Liver (tissue), 9 donors: ENCODE results near the gene GOPC. TPM values are rescaled to one million over a fixed set of nuclear protein-coding genes. Genes with fewer than 3 reads are reported as not detected.
A peak's percentile ranks its signal among the peaks of the same experiment; 100 is the strongest.
"Not testable (repeated sequence)": the region's sequence is repeated elsewhere in the genome, so short reads cannot be mapped to it uniquely, and the experiment has no call there.

Source experiments
- DNase-seq: peaks from one replicate; pipeline ENCODE4 v3.0.0-alpha.2; 2017; ENCODE audit warnings: low spot score
- H3K27ac ChIP-seq, 2 donors: one replicate each; pipeline ENCODE4 v1.7.0; 2013; ENCODE audit warnings: inconsistent platforms in 2 of 2, low read length in 2 of 2, control low read depth in 1 of 2, low read depth in 1 of 2, mild to moderate bottlenecking in 1 of 2
- H3K27me3 ChIP-seq, 4 donors: one replicate each; pipeline versions ENCODE4 v1.6.1 to v1.7.0; 2013; ENCODE audit warnings: low read length in 3 of 4, inconsistent platforms in 1 of 4, mild to moderate bottlenecking in 1 of 4, moderate library complexity in 1 of 4; ENCODE audit not compliant: control insufficient read depth in 4 of 4, insufficient read depth in 4 of 4
- H3K36me3 ChIP-seq, 4 donors: one replicate each; pipeline versions ENCODE4 v1.6.1 to v1.7.0; 2013; ENCODE audit warnings: low read length in 3 of 4, mild to moderate bottlenecking in 3 of 4, low read depth in 1 of 4, moderate library complexity in 1 of 4; ENCODE audit not compliant: control insufficient read depth in 4 of 4, insufficient read depth in 3 of 4
- H3K4me1 ChIP-seq, 4 donors: one replicate each; pipeline versions ENCODE4 v1.6.1 to v1.7.0; 2013; ENCODE audit warnings: low read length in 3 of 4, mild to moderate bottlenecking in 3 of 4, moderate library complexity in 1 of 4; ENCODE audit not compliant: control insufficient read depth in 4 of 4, insufficient read depth in 4 of 4
- H3K4me3 ChIP-seq, 3 donors: one replicate each; pipeline versions ENCODE4 v1.6.1 to v1.7.0; 2013; ENCODE audit warnings: low read length in 3 of 3, control low read depth in 1 of 3, low read depth in 1 of 3, mild to moderate bottlenecking in 1 of 3
- H3K9ac ChIP-seq, 2 donors: one replicate each; pipeline ENCODE4 v1.7.0; 2013; ENCODE audit warnings: low read length in 2 of 2, mild to moderate bottlenecking in 2 of 2, moderate library complexity in 2 of 2, control low read depth in 1 of 2, low read depth in 1 of 2
- H3K9me3 ChIP-seq, 4 donors: one replicate each; pipeline versions ENCODE4 v1.6.1 to v1.7.0; 2013; ENCODE audit warnings: low read length in 3 of 4; ENCODE audit not compliant: control insufficient read depth in 4 of 4
- ATF3 ChIP-seq: IDR thresholded peaks from 2 replicates; pipeline ENCODE4 v1.6.1; 2016; ENCODE audit warnings: antibody characterized with exemption
- EGR1 ChIP-seq, 2 donors: IDR thresholded peaks; 2 replicates each; pipeline ENCODE4 v1.6.1; 2016 to 2018; ENCODE audit warnings: antibody characterized with exemption in 2 of 2, low read depth in 2 of 2
- FOXA1 ChIP-seq: IDR thresholded peaks from 2 replicates; pipeline ENCODE4 v1.6.1; 2016; ENCODE audit warnings: antibody characterized with exemption
- FOXA2 ChIP-seq: IDR thresholded peaks from 2 replicates; pipeline ENCODE4 v1.6.1; 2016; ENCODE audit warnings: antibody characterized with exemption
- HNF4A ChIP-seq, 2 donors: conservative IDR thresholded peaks; 2 replicates each; pipeline ENCODE4 v1.6.1; 2016; ENCODE audit warnings: antibody characterized with exemption in 2 of 2, mild to moderate bottlenecking in 2 of 2
- HNF4G ChIP-seq: IDR thresholded peaks from 2 replicates; pipeline ENCODE4 v1.6.1; 2016; ENCODE audit warnings: antibody characterized with exemption
- JUND ChIP-seq, 2 donors: IDR thresholded peaks; 2 replicates each; pipeline ENCODE4 v1.6.1; 2016; ENCODE audit warnings: antibody characterized with exemption in 2 of 2
- MAX ChIP-seq: IDR thresholded peaks from 2 replicates; pipeline ENCODE4 v1.6.1; 2016; ENCODE audit warnings: antibody characterized with exemption
- RXRA ChIP-seq, 2 donors: IDR thresholded peaks; 2 replicates each; pipeline ENCODE4 v1.6.1; 2017 to 2018; ENCODE audit warnings: antibody characterized with exemption in 2 of 2, mild to moderate bottlenecking in 1 of 2
- SP1 ChIP-seq: IDR thresholded peaks from 2 replicates; pipeline ENCODE4 v1.6.1; 2018; ENCODE audit warnings: antibody characterized with exemption, mild to moderate bottlenecking
- TAF1 ChIP-seq: conservative IDR thresholded peaks from 2 replicates; pipeline ENCODE4 v1.6.1; 2016; ENCODE audit warnings: antibody characterized with exemption, mild to moderate bottlenecking
- YY1 ChIP-seq: IDR thresholded peaks from 2 replicates; pipeline ENCODE4 v1.6.1; 2016; ENCODE audit warnings: antibody characterized with exemption, mild to moderate bottlenecking
- WGBS: extraction: QIAGEN DNeasy Blood & Tissue Kit; methylation state at CpG from one replicate; pipeline ENCODE4 v1.1.7; 2013; 5-methylcytosine and 5-hydroxymethylcytosine counted together
- polyA plus RNA-seq, 2 donors: library from polyadenylated mRNA; stranded (reverse) in 1 of 2; unstranded in 1 of 2; fragments of 200-250 nt in 1 of 2; fragments of >200 nt in 1 of 2; fragmentation: Nextera tagmentation in 1 of 2; extraction: Ambion mirVana in 1 of 2; gene quantifications; one replicate each; pipeline versions ENCODE4 v1.2.1 to v1.2.3, GENCODE V29; 2013 to 2015
- total RNA-seq, 2 donors: library from RNA; depleted of rRNA; stranded (reverse); fragments of >200 nt; gene quantifications; one replicate each; pipeline ENCODE4 v1.2.3, GENCODE V29; 2014
- TF ChIP-seq, protein P1 (sequence below): fragments of 150-350 bp; IDR thresholded peaks from 2 replicates; pipeline ENCODE4 v1.5.1; 2017; ENCODE audit warnings: improper control_type of control experiment, low read depth, low read length; ENCODE audit not compliant: missing input control
- donor health status: healthy.
- donor health status: healthy.
- donor health status: healthy.
- donor health status: healthy.
- donor health status: healthy.

GOPC gene
- total and polyA plus RNA-seq, 4 donors = 7.4 to 17.8 (median 11.4) TPM

GRCh38 chr6:117520603-117521395, 81.5 kb downstream of the GOPC start:
- DNase-seq = no peak
- H3K4me1 ChIP-seq = peaks cover 5 to 18% (median 10%) of the 10 kb centered on the region in 4 donors
- no peak for TF ChIP-seq FOXA2
- TF ChIP-seq, protein P1, sequence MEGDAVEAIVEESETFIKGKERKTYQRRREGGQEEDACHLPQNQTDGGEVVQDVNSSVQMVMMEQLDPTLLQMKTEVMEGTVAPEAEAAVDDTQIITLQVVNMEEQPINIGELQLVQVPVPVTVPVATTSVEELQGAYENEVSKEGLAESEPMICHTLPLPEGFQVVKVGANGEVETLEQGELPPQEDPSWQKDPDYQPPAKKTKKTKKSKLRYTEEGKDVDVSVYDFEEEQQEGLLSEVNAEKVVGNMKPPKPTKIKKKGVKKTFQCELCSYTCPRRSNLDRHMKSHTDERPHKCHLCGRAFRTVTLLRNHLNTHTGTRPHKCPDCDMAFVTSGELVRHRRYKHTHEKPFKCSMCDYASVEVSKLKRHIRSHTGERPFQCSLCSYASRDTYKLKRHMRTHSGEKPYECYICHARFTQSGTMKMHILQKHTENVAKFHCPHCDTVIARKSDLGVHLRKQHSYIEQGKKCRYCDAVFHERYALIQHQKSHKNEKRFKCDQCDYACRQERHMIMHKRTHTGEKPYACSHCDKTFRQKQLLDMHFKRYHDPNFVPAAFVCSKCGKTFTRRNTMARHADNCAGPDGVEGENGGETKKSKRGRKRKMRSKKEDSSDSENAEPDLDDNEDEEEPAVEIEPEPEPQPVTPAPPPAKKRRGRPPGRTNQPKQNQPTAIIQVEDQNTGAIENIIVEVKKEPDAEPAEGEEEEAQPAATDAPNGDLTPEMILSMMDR = no peak
- no peak for TF ChIP-seq RXRA (IDR thresholded peaks at IDR 0.05)
- no peak for TF ChIP-seq FOXA1
- no peak for TF ChIP-seq MAX
- no peak for TF ChIP-seq ATF3
- TF ChIP-seq TAF1 = no peak
- TF ChIP-seq EGR1 (IDR thresholded peaks at IDR 0.05; ENCODE audit: low read depth in 2 of 2) = no peak
- no peak for TF ChIP-seq JUND (IDR thresholded peaks at IDR 0.05)
- H3K4me3 ChIP-seq = no peak overlapping the region
- WGBS = 89% methylated on average over 4 of the region's 4 CpGs
- no peak overlapping the region for H3K9ac ChIP-seq
- H3K27ac ChIP-seq = no peak overlapping the region
- H3K9me3 ChIP-seq = no peaks in the 10 kb centered on the region
- no peaks in the 10 kb centered on the region for H3K36me3 ChIP-seq
- H3K27me3 ChIP-seq = no peaks in the 10 kb centered on the region

DNA sequence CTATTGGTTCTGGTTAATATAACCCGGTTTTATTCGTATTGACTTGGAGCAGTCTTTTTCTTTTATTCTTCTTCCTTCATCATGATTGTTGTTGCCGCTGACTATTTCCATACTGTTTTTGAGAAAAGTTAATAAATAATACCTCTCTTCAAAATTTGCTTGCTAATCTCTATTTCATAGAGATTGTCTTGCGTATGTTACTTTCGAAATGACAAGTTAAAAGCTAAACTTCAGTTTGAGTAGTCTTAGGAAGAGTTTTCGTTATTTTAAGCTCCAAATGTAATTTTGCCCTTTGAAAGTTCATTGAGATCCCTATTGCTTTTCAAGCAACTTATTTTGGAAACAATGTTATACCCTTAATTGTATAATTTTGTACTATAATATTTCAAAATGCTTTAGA, 83.4 kb downstream of the GOPC start:
- Histone ChIP-seq H3K9me3 (no peaks in the 10 kb centered on the region), H3K36me3 (no peaks in the 10 kb centered on the region), H3K4me1 (peaks cover 5 to 18% (median 12%) of the 10 kb centered on the region in 4 donors), H3K4me3 (no peak overlapping the region), H3K27ac (peak overlapping the region in 1 of 2 donors; percentile 51), H3K27me3 (no peaks in the 10 kb centered on the region), H3K9ac (no peak overlapping the region)
- 94% methylated on average over 6 of the region's 6 CpGs for WGBS
- DNase-seq = no peak
- TF ChIP-seq TAF1 (no peak), RXRA (IDR thresholded peaks at IDR 0.05) (no peak), YY1 (no peak), HNF4G (no peak), JUND (IDR thresholded peaks at IDR 0.05) (no peak)
- TF ChIP-seq, protein P1 = no peak

DNA sequence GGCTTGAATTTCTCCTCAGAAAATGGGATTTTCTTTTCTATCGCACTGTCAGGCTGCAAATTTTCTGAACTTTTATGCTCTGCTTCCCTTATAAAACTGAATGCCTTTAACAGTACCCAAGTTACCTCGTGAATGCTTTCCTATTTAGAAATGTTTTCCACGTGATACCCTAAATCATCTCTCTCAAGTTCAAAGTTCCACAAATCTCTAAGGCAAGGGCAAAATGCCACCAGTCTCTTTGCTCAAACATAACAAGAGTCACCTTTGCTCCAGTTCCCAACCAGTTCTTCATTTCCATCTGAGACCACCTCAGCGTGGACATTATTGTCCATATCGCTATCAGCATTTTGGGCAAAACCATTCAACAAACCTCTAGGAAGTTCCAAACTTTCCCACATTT, 84.3 kb downstream of the GOPC start:
- H3K27me3 ChIP-seq, DNase-seq, H3K9me3 ChIP-seq, H3K9ac ChIP-seq, H3K4me3 ChIP-seq, H3K36me3 ChIP-seq: not testable (repeated sequence)
- Histone ChIP-seq H3K27ac (peak overlapping the region; percentile 29 to 51), H3K4me1 (peaks cover 5 to 18% (median 12%) of the 10 kb centered on the region in 4 donors)
- TF ChIP-seq RXRA (IDR thresholded peaks at IDR 0.05) (peak; percentile 87 to 90), JUND (IDR thresholded peaks at IDR 0.05) (peak in 1 of 2 donors; percentile 15), HNF4G (peak; percentile 67), HNF4A (conservative IDR thresholded peaks at IDR 0.05) (peak; percentile 87 to 89), SP1 (peak; percentile 90)
- 49% methylated on average over 5 of the region's 5 CpGs for WGBS
